NCI-H82 treated with DMSO at 0.1 percent for 48 hours (cell line): ENCODE measurements around the gene GAS2.

Experiments
- DNase-seq: peaks from one replicate; lab custom pipeline; 2025; ENCODE audit not compliant: unreplicated experiment; lab: John Stamatoyannopoulos, UW

The GAS2 gene

GRCh38 chr11:22725079-22725478 lies 58.7 kb downstream of the GAS2 start:
- no peak for DNase-seq

- no peak for DNase-seq
Observed at GRCh38 chr11:22728600-22729389, 62.4 kb downstream of the GAS2 start.

- peak; percentile 1 for DNase-seq
Observed at GRCh38 chr11:22730319-22730718, 63.9 kb downstream of the GAS2 start.

- DNase-seq: no peak
Observed at GRCh38 chr11:22732588-22732987, 66.2 kb downstream of the GAS2 start.

- DNase-seq: no peak
Observed at GRCh38 chr11:22733475-22734248, 67.3 kb downstream of the GAS2 start.

GRCh38 chr11:22734628-22735345 lies 68.4 kb downstream of the GAS2 start:
- DNase-seq: no peak

- no peak for DNase-seq
Observed at GRCh38 chr11:22742157-22742613, 75.8 kb downstream of the GAS2 start.

GRCh38 chr11:22749536-22749935 lies 83.1 kb downstream of the GAS2 start:
- DNase-seq: no peak

GRCh38 chr11:22752908-22753310 lies 86.5 kb downstream of the GAS2 start:
- no peak for DNase-seq

- no peak for DNase-seq
Observed at GRCh38 chr11:22753416-22753815, 87.0 kb downstream of the GAS2 start.

GRCh38 chr11:22761066-22761465 lies 94.7 kb downstream of the GAS2 start:
- DNase-seq: no peak

- DNase-seq: no peak
Observed at GRCh38 chr11:22763166-22763565, 96.8 kb downstream of the GAS2 start.

- DNase-seq: no peak
Observed at GRCh38 chr11:22764735-22765134, 98.3 kb downstream of the GAS2 start.

- DNase-seq: no peak
Observed at GRCh38 chr11:22768281-22768680, 101.9 kb downstream of the GAS2 start.

GRCh38 chr11:22769081-22769480 lies 102.7 kb downstream of the GAS2 start:
- no peak for DNase-seq

GRCh38 chr11:22774716-22775115 lies 108.3 kb downstream of the GAS2 start:
- DNase-seq: no peak

- no peak for DNase-seq
Observed at GRCh38 chr11:22775248-22775647, 108.8 kb downstream of the GAS2 start.

GRCh38 chr11:22778642-22779041 lies 112.2 kb downstream of the GAS2 start:
- no peak for DNase-seq

- no peak for DNase-seq
Observed at GRCh38 chr11:22779850-22780249, 113.4 kb downstream of the GAS2 start.

- DNase-seq: no peak
Observed at GRCh38 chr11:22780952-22781593, 114.7 kb downstream of the GAS2 start.

- DNase-seq: no peak
Observed at GRCh38 chr11:22785251-22785650, 118.8 kb downstream of the GAS2 start.
